HL-60 (cell line): Measurements from ENCODE around the gene IVD.

ENCODE experiments used
- DNase-seq, 2 experiments: peaks; one replicate each; pipeline ENCODE4 v3.0.0-alpha.2; 2010 to 2020; ENCODE audit warnings: low read depth in 1 of 2, low spot score in 1 of 2
- H3K27ac ChIP-seq: fragments of 250-450 bp; sonication (Bioruptor Pico); replicated peaks from 2 replicates; pipeline ENCODE4 v1.5.1; 2020; ENCODE audit warnings: mild to moderate bottlenecking, moderate library complexity
- H3K27me3 ChIP-seq: fragments of 250-450 bp; sonication (Bioruptor Pico); 2 replicates; pipeline ENCODE4 v1.5.1; 2021; ENCODE audit warnings: mild to moderate bottlenecking, moderate library complexity; ENCODE audit not compliant: insufficient read depth, poor library complexity, severe bottlenecking
- H3K4me3 ChIP-seq: replicated peaks from 2 replicates; pipeline ENCODE4 v1.5.1; 2011; ENCODE audit warnings: mild to moderate bottlenecking, control low read depth, low read length; ENCODE audit not compliant: insufficient read depth
- GABPA ChIP-seq: IDR thresholded peaks from 2 replicates; pipeline ENCODE4 v1.6.1; 2012; ENCODE audit warnings: low read depth
- POLR2AphosphoS5 ChIP-seq: IDR thresholded peaks from 2 replicates; pipeline ENCODE4 v1.6.1; 2012; ENCODE audit warnings: low read depth
- REST ChIP-seq: IDR thresholded peaks from 2 replicates; pipeline ENCODE4 v1.6.1; 2012; ENCODE audit warnings: low read depth; ENCODE audit not compliant: insufficient replicate concordance
- SPI1 ChIP-seq: IDR thresholded peaks from 2 replicates; pipeline ENCODE4 v1.6.1; 2012; ENCODE audit warnings: low read depth, mild to moderate bottlenecking, borderline replicate concordance
- TF ChIP-seq, protein P1 (sequence below): IDR thresholded peaks from one replicate; pipeline ENCODE4 v1.5.1; 2011; ENCODE audit warnings: low read length, control low read depth, inconsistent platforms; ENCODE audit not compliant: insufficient read depth

The IVD gene

GRCh38 chr15:40439960-40440742, 34.6 kb downstream of the IVD start:
- peak; percentile 42 to 57 for DNase-seq
- Histone ChIP-seq H3K27me3 (peaks cover 24% of the 10 kb centered on the region), H3K4me3 (peak overlapping the region; percentile 57), H3K27ac (peak overlapping the region; percentile 15; the same call in 1 of the 2 replicates)
- TF ChIP-seq, protein P1, sequence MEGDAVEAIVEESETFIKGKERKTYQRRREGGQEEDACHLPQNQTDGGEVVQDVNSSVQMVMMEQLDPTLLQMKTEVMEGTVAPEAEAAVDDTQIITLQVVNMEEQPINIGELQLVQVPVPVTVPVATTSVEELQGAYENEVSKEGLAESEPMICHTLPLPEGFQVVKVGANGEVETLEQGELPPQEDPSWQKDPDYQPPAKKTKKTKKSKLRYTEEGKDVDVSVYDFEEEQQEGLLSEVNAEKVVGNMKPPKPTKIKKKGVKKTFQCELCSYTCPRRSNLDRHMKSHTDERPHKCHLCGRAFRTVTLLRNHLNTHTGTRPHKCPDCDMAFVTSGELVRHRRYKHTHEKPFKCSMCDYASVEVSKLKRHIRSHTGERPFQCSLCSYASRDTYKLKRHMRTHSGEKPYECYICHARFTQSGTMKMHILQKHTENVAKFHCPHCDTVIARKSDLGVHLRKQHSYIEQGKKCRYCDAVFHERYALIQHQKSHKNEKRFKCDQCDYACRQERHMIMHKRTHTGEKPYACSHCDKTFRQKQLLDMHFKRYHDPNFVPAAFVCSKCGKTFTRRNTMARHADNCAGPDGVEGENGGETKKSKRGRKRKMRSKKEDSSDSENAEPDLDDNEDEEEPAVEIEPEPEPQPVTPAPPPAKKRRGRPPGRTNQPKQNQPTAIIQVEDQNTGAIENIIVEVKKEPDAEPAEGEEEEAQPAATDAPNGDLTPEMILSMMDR = no peak
- TF ChIP-seq GABPA (no peak), REST (no peak), POLR2AphosphoS5 (no peak), SPI1 (no peak)

GRCh38 chr15:40440743-40441564, 35.4 kb downstream of the IVD start, which contains the start of gene BAHD1:
BAHD1 (plus strand) TSS chr15:40440953; CDS start chr15:40458465, 17,512 bp downstream.
- H3K27me3 ChIP-seq = peaks cover 18% of the 10 kb centered on the region

GRCh38 chr15:40441565-40442531, 36.3 kb downstream of the IVD start:
- no peak overlapping the region for H3K27ac ChIP-seq
- no peak for TF ChIP-seq SPI1
- TF ChIP-seq GABPA = no peak
- TF ChIP-seq REST = no peak
- TF ChIP-seq, protein P1 = no peak
- TF ChIP-seq POLR2AphosphoS5 = no peak
- H3K27me3 ChIP-seq = peaks cover 9% of the 10 kb centered on the region
- DNase-seq = no peak
- H3K4me3 ChIP-seq = peak overlapping the region; percentile 56

More at GRCh38 chr15:40440743-40441564, 35.4 kb downstream of the IVD start, which contains the start of gene BAHD1:
- H3K27ac ChIP-seq = peak within 1 kb of the TSS; percentile 15; the same call in 1 of the 2 replicates
- H3K4me3 ChIP-seq = peak within 1 kb of the TSS; percentile 57
- no peak for TF ChIP-seq GABPA
- TF ChIP-seq POLR2AphosphoS5 = no peak
- no peak for TF ChIP-seq REST
- DNase-seq = peak; percentile 93 to 98
